DOHH2 (cell line): ENCODE measurements around the gene TLL2.

Experiments used
- CTCF ChIP-seq: fragments of 200-600 bp; sonication (generic); IDR thresholded peaks from one replicate; pipeline ENCODE4 v1.5.1; 2014; ENCODE audit warnings: antibody characterized with exemption, mild to moderate bottlenecking, low read depth, low read length; ENCODE audit not compliant: poor library complexity, severe bottlenecking
- EZH2phosphoT487 ChIP-seq: fragments of 200-600 bp; sonication (generic); IDR thresholded peaks from 2 replicates; pipeline ENCODE4 v1.6.1; 2017; ENCODE audit warnings: borderline replicate concordance, mild to moderate bottlenecking, antibody characterized with exemption, low read length, moderate library complexity, mixed read lengths

- TF ChIP-seq CTCF (no peak), EZH2phosphoT487 (no peak)
Measured at GRCh38 chr10:96468845-96469244, 44.9 kb downstream of the TLL2 start.
